ENCODE results near the gene FTH1.

The FTH1 gene

DNA sequence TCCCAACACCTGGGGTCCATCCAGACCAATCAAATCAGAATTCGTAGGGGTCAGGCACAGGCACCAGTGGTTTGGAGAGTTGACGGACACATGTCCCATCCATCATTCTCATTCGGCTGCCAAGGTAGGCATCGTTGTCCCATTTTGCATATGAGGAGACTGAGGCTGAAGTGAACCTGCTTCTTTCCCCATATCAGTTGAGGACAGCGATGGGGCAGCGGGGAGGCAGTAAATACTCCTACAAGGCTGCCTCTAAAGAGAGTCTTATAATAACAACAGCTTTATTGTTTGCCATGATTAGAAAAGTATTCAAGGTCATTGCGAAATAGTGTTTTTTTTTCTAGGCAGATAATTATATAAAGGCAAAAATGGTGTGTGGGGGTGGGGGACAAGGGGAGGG is 18.9 kb downstream of the FTH1 start:
- no peak for DNase-seq (ENCODE audit: low spot score)

DNA sequence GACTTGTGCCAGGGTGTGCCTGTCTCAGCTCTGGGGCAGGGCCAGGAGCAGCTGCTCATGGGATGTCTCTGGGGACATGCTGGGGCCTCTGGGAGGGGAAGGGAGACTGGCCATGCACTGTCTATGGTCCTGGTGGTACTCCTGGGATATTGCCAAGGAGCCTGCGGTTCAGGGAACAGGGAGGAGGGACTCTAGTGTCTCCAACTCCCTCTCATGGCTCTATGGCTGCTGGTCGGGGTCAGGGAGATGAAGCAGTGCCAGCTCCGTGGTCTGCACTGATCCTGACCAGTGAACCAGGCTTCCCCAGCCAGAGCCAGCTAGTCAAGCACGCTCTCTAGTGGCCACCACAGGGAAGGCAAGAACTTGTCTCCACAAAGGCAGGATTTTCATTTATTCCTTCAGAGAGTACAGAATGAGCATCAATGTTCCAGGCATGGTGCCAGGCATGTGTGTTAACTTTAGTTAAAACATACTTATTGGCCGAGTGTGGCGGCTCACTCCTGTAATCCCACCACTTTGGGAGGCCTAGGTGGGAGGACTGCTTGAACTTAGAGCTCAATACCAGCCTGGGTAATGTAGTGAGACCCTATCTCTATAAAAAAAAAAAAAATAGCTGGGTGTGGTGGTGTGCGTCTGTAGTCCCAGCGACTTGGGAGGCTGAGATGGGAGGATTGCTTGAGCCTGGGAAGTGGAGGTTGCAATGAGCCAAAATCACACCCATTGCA is 19.8 kb downstream of the FTH1 start:
- peak; percentile 93 for DNase-seq (ENCODE audit: low spot score)

DNA sequence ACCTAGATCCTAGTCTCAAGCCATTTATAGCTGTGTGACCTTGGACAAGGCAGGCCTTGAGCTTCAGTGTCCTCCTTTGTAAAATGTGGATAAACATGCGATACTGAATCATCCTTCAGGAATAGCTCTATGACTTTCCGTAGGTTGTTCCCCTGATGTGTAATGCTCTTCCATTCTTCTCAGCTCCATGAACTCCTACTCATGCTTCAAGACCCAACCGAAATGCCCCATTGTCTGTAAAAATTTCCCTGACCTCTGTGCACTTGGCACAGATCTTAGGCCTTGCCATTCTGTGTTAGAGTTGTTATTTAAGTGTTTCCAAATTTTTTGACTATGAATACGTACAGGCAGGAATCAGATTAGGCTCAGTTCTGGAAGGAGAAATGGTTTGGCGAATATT is 20.5 kb downstream of the FTH1 start:
- DNase-seq (ENCODE audit: low spot score) = no peak

DNA sequence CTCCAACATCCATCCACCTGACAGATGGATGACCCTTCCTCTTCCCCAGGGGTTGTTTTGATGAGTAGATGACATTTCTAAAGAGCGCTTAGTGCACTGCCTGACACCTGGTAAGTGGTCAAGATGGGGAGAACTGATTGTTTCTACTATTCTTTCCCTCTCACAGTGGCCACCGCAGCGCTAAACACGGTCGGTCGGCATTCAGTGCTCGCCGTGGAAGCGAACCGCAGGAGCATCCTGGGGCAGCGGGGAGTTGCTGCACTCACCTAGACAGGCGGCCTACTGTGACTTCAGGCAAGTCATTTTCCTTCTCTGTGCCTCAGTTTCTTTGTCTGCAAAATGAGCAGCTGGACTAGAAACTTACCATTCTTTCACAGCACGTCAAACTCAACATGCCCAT is 22.2 kb downstream of the FTH1 start:
- DNase-seq (ENCODE audit: low spot score) = no peak

DNA sequence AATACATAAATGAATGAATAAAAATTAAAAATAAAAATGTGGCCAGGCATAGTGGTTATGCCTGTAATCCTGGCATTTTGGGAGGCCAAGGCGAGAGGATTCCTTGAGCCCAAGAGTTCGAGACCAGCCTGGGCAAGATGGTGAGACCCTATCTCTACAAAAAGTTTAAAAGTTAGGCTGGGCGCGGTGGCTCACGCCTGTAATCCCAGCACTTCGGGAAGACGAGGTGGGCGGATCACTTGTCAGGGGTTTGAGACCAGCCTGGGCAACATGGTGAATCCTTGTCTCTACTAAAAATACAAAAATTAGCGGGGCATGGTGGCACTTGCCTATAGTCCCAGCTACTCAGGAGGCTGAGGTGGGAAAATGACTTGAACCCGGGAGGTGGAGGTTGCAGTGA is 27.0 kb downstream of the FTH1 start:
- DNase-seq (ENCODE audit: low spot score) = no peak

DNA sequence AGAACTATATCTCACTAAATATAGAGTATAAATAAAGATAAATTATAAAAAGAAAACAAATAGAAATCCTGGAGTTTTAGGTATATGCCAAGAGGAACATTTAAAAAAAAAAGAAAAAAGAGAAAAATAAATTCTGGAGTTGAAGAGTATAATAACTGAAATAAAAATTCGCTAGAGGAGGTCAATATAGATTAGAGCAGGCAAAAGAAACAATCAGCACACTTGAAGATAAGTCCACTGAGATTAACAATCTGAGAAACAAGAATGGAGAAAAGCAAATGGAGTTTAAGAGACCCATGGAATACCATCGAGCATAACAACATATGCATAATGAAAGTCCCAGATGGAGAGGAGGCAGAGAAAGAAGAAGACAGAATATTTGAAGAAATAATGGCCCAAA is 31.6 kb downstream of the FTH1 start:
- DNase-seq (ENCODE audit: low spot score) = no peak

DNA sequence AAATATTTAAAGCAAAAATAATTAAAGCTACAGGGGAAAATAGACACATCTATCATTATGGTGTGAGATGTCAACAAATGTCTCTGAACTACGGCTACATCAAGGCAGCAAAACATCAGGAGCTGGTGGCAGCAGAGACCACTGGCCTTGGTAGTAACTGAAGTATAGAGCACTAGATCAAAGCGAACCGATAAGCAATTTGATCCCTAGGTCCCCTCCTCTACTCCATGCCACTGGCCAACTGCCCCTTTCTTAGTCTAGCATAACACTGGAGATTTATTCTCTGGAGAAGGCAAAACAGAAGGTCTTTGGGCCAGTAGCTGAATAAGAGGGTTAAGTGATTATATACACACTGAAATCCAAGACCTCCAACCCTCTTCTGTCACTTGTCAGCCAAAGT is 36.5 kb downstream of the FTH1 start:
- no peak for DNase-seq (ENCODE audit: low spot score)

DNA sequence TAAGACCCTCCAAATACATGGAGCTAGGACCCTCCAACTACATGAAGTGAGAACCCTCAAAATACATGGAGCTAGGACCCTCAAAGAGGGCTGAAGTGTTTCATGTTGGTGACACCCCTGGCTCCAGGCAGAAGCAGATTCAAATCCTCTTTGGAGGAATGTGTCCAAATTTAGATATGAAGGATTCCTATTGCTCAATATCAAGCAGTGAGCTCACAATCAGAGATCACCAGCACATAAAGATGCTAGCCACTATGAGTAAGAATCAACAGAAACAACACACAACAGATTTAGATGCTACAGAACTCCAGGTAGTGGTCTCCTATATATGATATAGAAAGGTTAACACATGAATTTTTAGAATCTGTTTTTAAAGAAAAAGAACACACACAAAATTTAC is 38.8 kb downstream of the FTH1 start:
- no peak for DNase-seq (ENCODE audit: low spot score)

DNA sequence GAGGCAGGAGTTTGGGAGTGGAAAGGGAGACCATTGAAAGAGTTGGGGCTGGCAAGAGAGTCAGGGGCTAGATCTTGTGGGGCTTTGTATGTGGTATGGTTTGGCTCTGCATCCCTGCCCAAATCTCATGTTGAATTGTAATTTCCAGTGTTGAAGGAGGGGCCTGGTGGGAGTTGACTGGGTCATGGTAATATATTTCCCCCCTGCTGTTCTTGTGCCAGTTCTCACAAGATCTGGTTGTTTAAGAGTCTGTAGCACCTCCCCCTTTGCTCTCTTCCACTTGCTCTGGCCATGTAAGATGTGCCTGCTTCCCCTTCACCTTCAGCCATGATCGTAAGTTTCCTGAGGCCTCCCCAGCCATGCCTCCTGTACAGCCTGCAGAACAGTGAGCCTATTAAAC is 39.9 kb downstream of the FTH1 start:
- DNase-seq (ENCODE audit: low spot score) = no peak

DNA sequence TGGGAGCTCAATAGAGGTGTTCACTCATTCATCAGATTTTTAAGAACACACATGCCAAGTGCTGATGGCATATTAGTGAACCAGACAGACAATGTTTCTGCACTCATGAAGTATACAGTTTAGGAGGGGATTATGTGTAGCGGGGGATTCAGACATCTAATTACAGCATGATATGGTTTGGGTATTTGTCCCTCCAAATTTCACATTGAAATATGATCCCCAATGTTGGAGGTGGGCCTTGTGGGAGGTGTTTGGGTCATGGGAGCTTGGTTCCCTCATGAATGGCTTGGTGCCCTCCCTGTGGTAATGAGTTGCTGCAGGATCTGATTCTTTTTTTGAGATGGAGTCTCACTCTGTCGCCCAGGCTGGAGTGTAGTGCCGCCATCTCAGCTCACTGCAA is 41.2 kb downstream of the FTH1 start:
- no peak for DNase-seq (ENCODE audit: low spot score)

DNA sequence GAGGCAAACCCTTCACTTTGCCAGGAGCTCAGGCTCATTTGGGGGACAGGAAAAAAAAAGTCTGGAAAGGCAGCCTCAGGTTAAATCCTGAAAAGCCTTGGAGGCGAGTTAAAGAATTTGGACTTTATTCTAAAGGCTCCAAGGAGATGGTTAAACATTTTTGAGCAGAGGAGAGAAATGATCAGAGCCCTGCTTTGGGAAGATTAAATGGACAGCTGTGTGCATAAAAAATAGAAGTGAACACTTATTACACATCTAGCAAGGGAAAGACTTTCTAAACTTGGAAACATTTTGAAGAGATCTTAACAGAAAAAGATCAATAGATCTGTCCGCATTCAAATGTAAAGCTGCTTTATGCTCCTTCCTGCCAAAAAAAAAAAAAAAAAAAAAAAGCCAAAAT is 41.7 kb downstream of the FTH1 start:
- DNase-seq (ENCODE audit: low spot score) = no peak

DNA sequence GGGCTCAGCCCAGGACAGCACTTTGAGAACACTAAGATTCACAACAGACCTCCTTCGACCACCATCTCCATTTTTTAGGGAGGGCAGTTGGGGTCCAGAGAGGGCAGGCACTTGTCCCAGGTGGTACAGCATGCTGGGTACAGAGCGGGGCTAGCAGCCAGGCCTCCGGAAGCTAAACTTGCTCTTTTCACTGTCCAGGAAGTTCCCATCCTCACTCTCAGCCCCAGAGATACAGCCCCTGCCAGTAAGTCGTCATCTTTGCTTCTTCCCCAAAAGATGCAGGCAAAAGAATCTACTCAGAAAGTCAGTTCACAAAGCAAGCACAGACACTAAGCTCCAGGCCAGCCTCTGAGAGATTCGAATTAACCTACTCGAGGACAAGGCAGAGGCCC is 43.4 kb downstream of the FTH1 start:
- DNase-seq (ENCODE audit: low spot score) = no peak

DNA sequence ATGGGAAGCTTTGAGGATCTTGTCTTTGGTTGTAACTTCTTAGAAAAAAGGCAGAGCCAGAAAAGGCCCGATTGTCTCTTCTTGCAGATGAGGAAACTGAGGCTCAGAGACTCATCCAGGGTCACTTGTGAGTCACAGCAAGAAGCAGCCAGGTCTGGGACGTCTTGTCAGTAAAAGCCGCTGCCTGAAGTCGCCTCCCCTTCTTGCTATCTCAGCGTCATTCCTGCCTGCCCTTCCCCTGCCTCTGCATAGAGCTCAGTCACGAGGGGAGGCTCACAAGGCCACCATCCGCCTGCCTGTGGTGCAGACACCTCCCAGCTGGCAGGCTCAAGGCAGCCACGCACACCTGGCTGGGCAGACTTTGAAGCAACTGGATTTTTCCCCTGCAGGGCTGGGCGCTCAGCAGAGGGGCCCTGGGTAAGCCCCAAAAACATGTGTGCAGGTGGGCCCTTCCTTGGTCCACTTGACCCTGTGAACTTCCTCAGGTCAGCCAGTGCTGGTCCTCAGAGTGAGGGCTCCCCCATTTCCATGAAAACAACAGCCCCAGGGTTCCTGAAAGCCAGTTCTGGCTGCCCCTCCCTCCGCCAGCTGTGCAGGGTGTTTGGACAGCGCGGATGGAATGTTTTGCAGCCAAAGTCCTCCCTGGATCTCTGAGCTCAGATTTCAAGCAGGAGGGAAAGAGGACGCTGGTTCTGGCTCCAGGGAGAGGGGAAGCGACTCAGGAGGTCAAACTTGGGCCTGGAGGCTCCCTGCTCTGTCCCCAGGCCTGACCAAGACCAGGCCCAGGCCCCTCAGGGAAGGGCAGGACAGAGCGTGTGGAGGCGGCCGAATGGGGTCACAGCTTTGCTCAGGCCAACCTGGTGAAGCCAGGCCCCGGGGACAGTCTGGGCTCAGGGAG is 44.0 kb downstream of the FTH1 start:
- no peak for DNase-seq (ENCODE audit: low spot score)

DNA sequence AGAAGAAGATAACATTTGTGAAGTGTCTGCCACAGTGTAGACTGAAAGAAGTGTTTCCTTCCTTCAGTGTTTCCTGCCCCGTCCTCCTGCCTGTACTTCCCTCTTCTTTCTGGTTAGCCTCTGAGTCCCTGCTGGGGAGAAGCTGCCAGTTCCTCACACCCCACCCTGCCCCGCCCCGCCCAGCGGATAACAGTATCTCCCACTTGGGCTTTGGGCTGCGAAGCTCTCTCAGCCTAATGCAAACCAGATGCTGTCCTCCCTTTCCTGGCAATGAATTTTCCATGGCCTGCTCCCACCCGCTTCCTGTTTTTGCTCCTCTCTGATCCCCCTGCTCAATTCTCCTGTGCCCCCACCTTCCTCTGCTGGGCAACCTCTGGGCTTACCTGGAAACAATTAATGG is 44.9 kb downstream of the FTH1 start:
- DNase-seq (ENCODE audit: low spot score) = peak; percentile 35

DNA sequence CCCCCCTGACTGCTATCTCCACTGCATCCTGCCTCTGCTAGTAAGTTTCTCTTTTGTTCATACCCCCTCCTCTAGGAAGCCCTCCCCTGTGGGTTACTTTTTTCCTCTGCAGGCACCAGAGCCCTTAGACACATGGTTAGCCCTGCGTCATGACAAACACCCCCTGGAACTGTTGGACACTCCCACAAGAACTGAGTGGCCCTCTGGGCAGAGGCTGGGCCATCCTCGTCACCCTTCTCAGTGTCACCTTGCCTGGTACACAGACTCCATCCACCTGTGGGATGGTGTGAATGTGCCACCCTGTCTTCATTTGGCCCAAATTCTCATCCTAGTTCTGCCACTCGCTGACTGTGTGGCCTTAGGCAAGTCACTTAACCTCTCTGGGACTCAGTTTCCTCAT is 46.0 kb downstream of the FTH1 start:
- no peak for DNase-seq (ENCODE audit: low spot score)

DNA sequence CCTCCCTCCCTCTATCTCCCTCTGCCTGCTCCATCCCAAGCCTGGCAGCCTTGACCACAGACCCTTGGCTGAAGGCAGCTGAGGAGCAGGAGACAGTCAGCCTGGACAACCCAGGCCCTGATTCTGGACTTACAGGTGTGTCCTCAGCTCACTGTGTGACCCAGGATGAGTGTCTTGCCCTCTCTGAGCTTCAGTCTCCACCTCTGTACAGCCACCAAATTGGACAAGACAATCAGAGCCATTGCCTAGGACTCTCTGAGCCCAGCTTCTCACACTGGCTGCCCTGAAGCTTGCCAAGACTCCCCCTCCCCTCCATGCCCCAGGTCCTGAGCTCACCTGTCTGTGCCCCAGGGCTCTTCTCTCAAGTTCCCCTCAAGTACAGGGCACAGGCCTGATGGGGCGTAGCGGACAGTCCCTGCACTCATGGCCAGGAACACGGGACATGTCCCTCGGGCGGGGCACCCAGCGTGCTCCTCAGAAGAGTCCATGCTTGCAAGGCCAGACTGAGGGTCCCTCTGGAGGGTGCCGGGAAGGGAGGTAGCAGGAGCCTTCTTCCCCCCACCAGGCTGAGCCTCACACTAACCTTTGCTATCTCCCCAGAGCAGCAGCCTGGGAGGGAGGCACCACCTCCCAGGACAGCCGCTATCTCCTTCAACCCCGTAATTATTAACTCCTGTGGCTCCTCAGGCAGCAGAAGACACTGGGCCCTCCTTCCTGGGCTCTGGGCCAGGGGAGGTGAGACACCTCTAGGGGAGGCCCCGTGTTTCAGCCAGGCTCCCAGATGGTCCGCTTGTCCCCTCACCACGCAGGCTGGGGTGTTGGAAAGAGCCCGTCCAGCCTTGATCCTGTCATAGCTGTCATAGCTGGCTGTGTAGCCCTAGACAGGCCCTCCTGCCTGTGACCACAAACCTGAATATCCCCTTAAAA is 47.5 kb downstream of the FTH1 start:
- DNase-seq (ENCODE audit: low spot score) = no peak

DNA sequence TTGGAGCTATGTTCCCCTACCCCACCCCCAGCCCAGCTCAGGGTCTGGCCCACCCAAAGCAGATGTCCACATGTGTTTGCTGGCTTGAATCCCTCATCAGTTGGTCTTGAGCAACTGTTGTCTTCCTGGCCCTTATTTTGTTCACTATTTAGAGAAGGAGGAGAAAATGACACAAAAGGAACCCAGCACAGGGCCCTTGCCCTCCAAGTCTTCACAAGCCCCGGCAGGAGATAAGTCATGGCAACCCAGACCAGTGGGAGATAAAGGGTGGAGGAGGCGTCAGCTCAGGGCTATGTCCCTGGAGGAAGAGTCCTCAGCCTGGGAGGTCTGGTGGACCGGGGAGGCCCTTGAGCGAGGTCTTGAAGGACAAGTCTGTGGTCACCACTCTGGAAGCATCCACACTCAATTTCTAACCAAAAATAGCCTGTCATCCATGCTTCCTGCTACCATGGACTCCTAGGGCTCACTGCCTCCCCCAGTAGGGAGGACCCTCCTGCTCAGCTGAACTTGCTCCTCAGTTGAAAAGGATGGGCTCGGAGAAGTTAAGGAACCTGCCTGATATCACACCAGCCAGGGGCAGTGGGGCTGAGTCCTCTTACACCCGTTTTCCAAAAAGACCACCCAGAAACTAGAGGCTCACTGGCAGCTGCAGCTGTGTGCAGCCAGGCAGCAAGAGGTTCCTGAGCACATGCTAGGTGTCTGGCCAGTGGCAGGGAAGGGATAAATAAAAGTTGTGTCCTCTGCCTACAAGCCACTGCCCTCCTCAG is 48.3 kb downstream of the FTH1 start:
- no peak for DNase-seq (ENCODE audit: low spot score)

DNA sequence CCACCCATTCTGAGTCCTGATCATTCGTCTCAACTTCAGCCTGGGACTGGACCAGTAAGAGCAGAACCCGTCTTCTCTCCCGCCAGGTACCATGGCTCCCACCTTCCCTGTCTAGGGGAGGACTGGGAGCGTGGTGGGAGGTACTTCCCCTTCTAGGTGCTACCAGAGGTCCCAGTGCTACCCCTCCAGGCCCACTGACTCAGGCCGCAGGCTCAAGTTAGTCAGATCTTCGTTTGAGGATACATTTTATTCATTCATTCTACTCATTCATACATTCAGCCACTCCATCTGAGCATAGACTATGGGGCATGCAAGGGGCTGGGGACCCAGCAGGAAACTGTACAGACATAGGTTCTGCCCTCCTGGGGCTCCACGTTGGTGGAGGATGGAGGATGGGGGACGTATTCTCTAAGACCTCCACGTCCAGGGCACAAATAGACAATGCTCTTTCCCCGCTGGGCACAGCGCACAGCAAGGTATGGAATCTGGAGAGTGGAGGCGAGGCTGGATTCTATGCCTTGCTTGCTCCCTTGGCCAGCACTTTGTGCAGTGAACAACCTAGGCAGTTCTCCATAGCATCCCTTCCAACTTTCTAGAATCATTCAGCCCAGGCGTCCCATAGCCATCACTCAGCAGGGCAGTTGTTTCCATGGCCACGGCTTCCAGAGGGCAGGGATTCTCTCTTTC is 49.0 kb downstream of the FTH1 start:
- no peak for DNase-seq (ENCODE audit: low spot score)

DNA sequence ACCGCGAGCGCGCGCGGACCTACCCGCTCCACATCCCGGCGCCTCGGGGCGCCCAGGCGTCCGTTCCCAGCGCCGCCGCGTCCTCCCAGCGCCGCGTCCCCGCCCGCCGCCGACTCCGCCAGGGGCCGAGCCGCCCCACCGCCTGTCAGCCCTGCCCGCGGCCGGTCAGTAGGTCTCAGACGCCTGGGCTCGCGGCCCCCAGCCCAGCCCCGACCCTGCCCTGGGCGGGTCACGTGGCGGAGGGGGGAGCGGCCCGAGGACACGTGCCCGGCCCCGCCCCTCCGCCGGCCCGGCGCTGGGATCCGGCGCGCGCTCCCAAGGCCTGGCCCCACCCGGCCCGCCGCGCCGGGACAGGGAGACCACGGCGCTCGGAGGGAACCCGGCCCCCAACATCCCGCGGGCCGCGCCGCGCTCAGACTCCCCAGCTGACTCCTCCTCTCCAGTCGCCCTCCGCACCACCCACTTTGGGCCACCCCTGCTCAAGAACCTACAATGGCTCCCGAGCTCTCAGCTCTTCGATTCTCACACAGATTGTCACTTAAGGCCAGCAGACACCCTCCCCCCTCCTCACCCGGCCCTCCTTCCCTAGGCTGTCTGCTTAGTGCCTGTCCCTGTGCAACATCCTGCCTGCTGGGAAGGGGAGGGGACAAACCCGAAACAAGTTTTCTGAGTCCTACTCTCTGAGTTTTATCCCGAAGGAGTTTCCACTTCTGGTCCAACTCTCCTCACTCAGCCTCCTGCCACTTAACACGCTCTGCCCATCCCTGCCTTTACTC is 49.9 kb downstream of the FTH1 start, which contains the start of gene RAB3IL1:
Gene RAB3IL1 (minus strand): TSS at position 233 of the 776 bp plus-strand sequence. CDS start 199 bp downstream, at position 34.
- DNase-seq (ENCODE audit: low spot score) = peak; percentile 41

DNA sequence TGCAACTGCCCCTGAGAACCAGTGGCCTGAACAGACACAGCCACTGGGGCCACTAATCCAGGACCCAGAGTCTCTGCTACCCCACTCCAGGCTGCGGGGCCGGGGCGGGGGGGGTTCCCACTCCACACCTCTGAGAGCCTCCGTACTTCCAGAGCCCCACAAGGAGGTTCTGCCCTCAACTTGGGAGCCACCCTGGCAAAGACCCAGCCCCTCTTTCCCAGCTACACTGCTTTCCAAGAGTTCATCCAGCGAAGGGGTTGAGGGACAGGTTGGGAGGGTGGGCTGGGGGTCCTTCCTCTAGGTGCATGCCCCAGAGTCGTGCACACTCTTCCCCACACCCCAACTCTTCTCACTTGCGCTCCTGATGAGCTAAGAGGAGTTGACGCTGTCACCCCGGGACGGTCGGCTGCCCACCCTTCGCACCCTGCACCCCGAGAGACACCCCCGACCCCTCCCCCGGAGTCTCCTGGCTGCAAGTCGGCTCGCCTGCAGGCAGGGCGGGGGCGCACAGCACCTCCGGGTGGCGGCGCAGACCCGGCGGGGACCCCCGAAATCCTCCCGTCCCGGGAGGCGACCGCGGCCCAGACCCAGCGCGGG is 50.6 kb downstream of the FTH1 start:
- DNase-seq (ENCODE audit: low spot score) = no peak

Measured in pons (tissue), 1 donor.